ENCODE measurements around the gene CETP.

GRCh38 chr16:57007050-57007449, 45.3 kb downstream of the CETP start:
- TF ChIP-seq CTCF (conservative IDR thresholded peaks at IDR 0.05; ENCODE audit: low read depth, low read length) (no peak), EZH2 (IDR thresholded peaks at IDR 0.05; ENCODE audit: low read length, unreplicated experiment) (no peak)

All from PC-3 (cell line).